CD1c-positive myeloid dendritic cell (primary cell): ENCODE data around the gene ANTXR1.
"Not testable (repeated sequence)": the region's sequence is repeated elsewhere in the genome, so short reads cannot be mapped to it uniquely, and the experiment has no call there.

Source experiments
- DNase-seq: peaks from one replicate; pipeline ENCODE4 v3.0.0-alpha.2; 2016; ENCODE audit errors: extremely low spot score

Gene ANTXR1

GRCh38 chr2:69237070-69237670 is 224.2 kb downstream of the ANTXR1 start:
- no peak for DNase-seq

GRCh38 chr2:69238449-69239031 is 225.6 kb downstream of the ANTXR1 start:
- no peak for DNase-seq

GRCh38 chr2:69241093-69241492 is 228.1 kb downstream of the ANTXR1 start:
- no peak for DNase-seq

- DNase-seq, result no peak
Measured at GRCh38 chr2:69241664-69242514, 228.9 kb downstream of the ANTXR1 start.

GRCh38 chr2:69242651-69243051 is 229.7 kb downstream of the ANTXR1 start:
- no peak for DNase-seq

GRCh38 chr2:69243652-69244051 is 230.7 kb downstream of the ANTXR1 start:
- DNase-seq, result no peak

- DNase-seq, result peak; percentile 1
Measured at GRCh38 chr2:69244882-69245281, 231.9 kb downstream of the ANTXR1 start.

GRCh38 chr2:69247583-69247982 is 234.6 kb downstream of the ANTXR1 start:
- DNase-seq, result no peak

- no peak for DNase-seq
Measured at GRCh38 chr2:69248232-69248631, 235.3 kb downstream of the ANTXR1 start.

- DNase-seq, result no peak
Measured at GRCh38 chr2:69250981-69251380, 238.0 kb downstream of the ANTXR1 start.

GRCh38 chr2:69251943-69252342 is 239.0 kb downstream of the ANTXR1 start:
- DNase-seq, result no peak

- DNase-seq, result no peak
Measured at GRCh38 chr2:69253112-69253511, 240.1 kb downstream of the ANTXR1 start.

- no peak for DNase-seq
Measured at GRCh38 chr2:69253611-69254301, 240.8 kb downstream of the ANTXR1 start.

- DNase-seq, result no peak
Measured at GRCh38 chr2:69255760-69256159, 242.8 kb downstream of the ANTXR1 start.

GRCh38 chr2:69259994-69260591 is 247.1 kb downstream of the ANTXR1 start:
- not testable (repeated sequence) for DNase-seq

GRCh38 chr2:69260666-69261065 is 247.7 kb downstream of the ANTXR1 start:
- DNase-seq, result no peak

- DNase-seq, result no peak
Measured at GRCh38 chr2:69269330-69269729, 256.4 kb downstream of the ANTXR1 start.

GRCh38 chr2:69271831-69272257 is 258.9 kb downstream of the ANTXR1 start:
- DNase-seq, result peak; percentile 72

- peak; percentile 67 for DNase-seq
Measured at GRCh38 chr2:69272803-69273471, 260.0 kb downstream of the ANTXR1 start.

- DNase-seq, result no peak
Measured at GRCh38 chr2:69275490-69275889, 262.5 kb downstream of the ANTXR1 start.

- DNase-seq, result no peak
Measured at GRCh38 chr2:69278366-69278765, 265.4 kb downstream of the ANTXR1 start.
